WTC11 (cell line): ENCODE measurements around the gene TMEM115. TPM values are rescaled to one million over a fixed set of nuclear protein-coding genes. Genes with fewer than 3 reads are reported as not detected.

Experiments
- ATF1 ChIP-seq: sonication (generic); formaldehyde crosslinking; IDR thresholded peaks from 2 replicates; pipeline ENCODE4 v1.8.1; 2023; ENCODE audit warnings: mild to moderate bottlenecking, moderate library complexity, missing genetic modification reagents
- ATF6 ChIP-seq: sonication (generic); formaldehyde crosslinking; IDR thresholded peaks from 2 replicates; pipeline ENCODE4 v1.8.1; 2023; ENCODE audit warnings: mild to moderate bottlenecking, missing genetic modification reagents
- E2F4 ChIP-seq: sonication (generic); formaldehyde crosslinking; IDR thresholded peaks from 2 replicates; pipeline ENCODE4 v1.8.1; 2022; ENCODE audit warnings: low read depth, mild to moderate bottlenecking, moderate library complexity, missing genetic modification reagents, borderline replicate concordance
- EMX1 ChIP-seq: fragments of 250-450 bp; sonication (Bioruptor Pico); IDR thresholded peaks from 2 replicates; pipeline ENCODE4 v1.8.0; 2021; ENCODE audit warnings: mild to moderate bottlenecking
- ESRRA ChIP-seq: sonication (generic); formaldehyde crosslinking; IDR thresholded peaks from 2 replicates; pipeline ENCODE4 v1.8.1; 2022; ENCODE audit warnings: mild to moderate bottlenecking, missing genetic modification reagents, borderline replicate concordance
- FOXJ3 ChIP-seq: sonication (generic); formaldehyde crosslinking; IDR thresholded peaks from 2 replicates; pipeline ENCODE4 v1.9.0; 2021; ENCODE audit warnings: missing genetic modification reagents, mild to moderate bottlenecking, borderline replicate concordance
- GRHL2 ChIP-seq: fragments of 250-450 bp; sonication (Bioruptor Pico); IDR thresholded peaks from 2 replicates; pipeline ENCODE4 v1.8.0; 2022; ENCODE audit warnings: mild to moderate bottlenecking, moderate library complexity; ENCODE audit not compliant: insufficient replicate concordance, severe bottlenecking
- IRF2 ChIP-seq: sonication (generic); formaldehyde crosslinking; IDR thresholded peaks from 2 replicates; pipeline ENCODE4 v1.8.0; 2022; ENCODE audit warnings: low read depth, missing genetic modification reagents, borderline replicate concordance
- JAZF1 ChIP-seq: fragments of 250-450 bp; sonication (Bioruptor Pico); IDR thresholded peaks from 2 replicates; pipeline ENCODE4 v1.9.0; 2021; ENCODE audit warnings: moderate library complexity, mild to moderate bottlenecking, inconsistent platforms
- JUN ChIP-seq: sonication (generic); formaldehyde crosslinking; IDR thresholded peaks from 2 replicates; pipeline ENCODE4 v1.8.0; 2023; ENCODE audit warnings: mild to moderate bottlenecking, missing genetic modification reagents
- RORB ChIP-seq: fragments of 250-450 bp; sonication (Bioruptor Pico); IDR thresholded peaks from 2 replicates; pipeline ENCODE4 v1.9.0; 2021; ENCODE audit warnings: mild to moderate bottlenecking
- TCF7 ChIP-seq: sonication (generic); formaldehyde crosslinking; IDR thresholded peaks from 2 replicates; pipeline ENCODE4 v1.8.0; 2022; ENCODE audit warnings: mild to moderate bottlenecking, low read depth, missing genetic modification reagents, moderate library complexity
- TEAD1 ChIP-seq: sonication (generic); formaldehyde crosslinking; IDR thresholded peaks from 2 replicates; pipeline ENCODE4 v1.8.0; 2022; ENCODE audit warnings: mild to moderate bottlenecking, missing genetic modification reagents
- USF1 ChIP-seq: sonication (generic); formaldehyde crosslinking; IDR thresholded peaks from 2 replicates; pipeline ENCODE4 v1.8.0; 2022; ENCODE audit warnings: mild to moderate bottlenecking, missing genetic modification reagents
- ZBTB21 ChIP-seq: sonication (generic); formaldehyde crosslinking; IDR thresholded peaks from 2 replicates; pipeline ENCODE4 v1.8.1; 2023; ENCODE audit warnings: mild to moderate bottlenecking, missing genetic modification reagents, borderline replicate concordance
- ZNF219 ChIP-seq: sonication (generic); formaldehyde crosslinking; IDR thresholded peaks from 2 replicates; pipeline ENCODE4 v1.8.0; 2023; ENCODE audit warnings: missing genetic modification reagents, mild to moderate bottlenecking, borderline replicate concordance
- ZNF232 ChIP-seq: sonication (generic); formaldehyde crosslinking; IDR thresholded peaks from 2 replicates; pipeline ENCODE4 v1.8.0; 2022; ENCODE audit warnings: mild to moderate bottlenecking, missing genetic modification reagents
- ZNF317 ChIP-seq: sonication (generic); formaldehyde crosslinking; IDR thresholded peaks from 2 replicates; pipeline ENCODE4 v1.8.1; 2023; ENCODE audit warnings: low read depth, mild to moderate bottlenecking, moderate library complexity, missing genetic modification reagents, borderline replicate concordance
- ZSCAN18 ChIP-seq: fragments of 250-450 bp; sonication (Bioruptor Pico); IDR thresholded peaks from 2 replicates; pipeline ENCODE4 v2.1.2; 2022; ENCODE audit warnings: mild to moderate bottlenecking, moderate library complexity
- total RNA-seq: library from RNA; stranded (reverse); gene quantifications from 3 replicates; pipeline ENCODE4 v1.2.3, GENCODE V29; 2021
- TF ChIP-seq, protein P1 (sequence below): sonication (generic); formaldehyde crosslinking; IDR thresholded peaks from 2 replicates; pipeline ENCODE4 v1.8.0; 2023; ENCODE audit warnings: missing genetic modification reagents, mild to moderate bottlenecking, borderline replicate concordance
- TF ChIP-seq, protein P2 (sequence below): sonication (generic); formaldehyde crosslinking; IDR thresholded peaks from 2 replicates; pipeline ENCODE4 v1.8.1; 2023; ENCODE audit warnings: mild to moderate bottlenecking, missing genetic modification reagents, moderate library complexity
- TF ChIP-seq, protein P3 (sequence below): sonication (generic); formaldehyde crosslinking; IDR thresholded peaks from 2 replicates; pipeline ENCODE4 v1.8.0; 2023; ENCODE audit warnings: missing genetic modification reagents
- TF ChIP-seq, protein P4 (sequence below): sonication (generic); formaldehyde crosslinking; IDR thresholded peaks from 2 replicates; pipeline ENCODE4 v1.8.1; 2023; ENCODE audit warnings: mild to moderate bottlenecking, missing genetic modification reagents, borderline replicate concordance

Gene TMEM115
- total RNA-seq, 1 experiment from 2014 or later = 30.0 TPM

DNA sequence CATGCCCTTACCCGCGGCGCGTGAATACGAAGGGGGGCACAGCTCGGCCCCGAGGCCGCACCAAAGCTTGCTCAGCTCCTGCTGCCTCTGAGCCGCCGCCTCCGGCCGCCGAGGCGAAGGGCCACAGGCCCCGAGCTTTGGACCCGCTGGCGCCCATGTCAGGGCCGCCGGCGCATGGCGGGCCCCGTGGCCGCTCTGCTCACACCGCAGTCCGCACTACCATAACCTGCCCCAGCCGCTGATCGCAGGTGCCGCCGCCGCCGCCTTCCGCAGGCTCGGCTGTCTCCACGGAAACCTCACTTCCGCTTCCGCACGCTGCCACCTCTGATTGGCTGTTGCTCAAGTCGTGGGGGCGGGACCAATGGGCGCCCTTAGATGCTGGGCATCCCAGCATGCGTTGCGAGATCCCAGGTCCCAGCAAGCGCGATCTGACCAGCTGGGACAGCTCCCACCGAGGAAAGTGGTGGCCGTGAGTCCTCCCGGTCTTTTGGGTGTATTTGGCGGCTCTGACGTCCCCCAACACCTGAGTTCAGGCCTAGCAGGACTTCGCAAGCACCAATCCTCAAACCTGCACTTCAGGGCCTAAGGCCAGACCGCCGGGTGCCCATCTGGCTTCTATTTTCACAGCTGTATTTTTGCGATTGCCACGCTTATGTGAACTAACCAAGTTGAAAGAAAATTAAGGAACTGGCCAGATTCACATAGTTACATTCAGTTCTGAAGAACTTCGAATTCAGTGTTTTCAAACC is 31.2 kb downstream of the TMEM115 start, which contains the start of gene TUSC2 (continued):
- TF ChIP-seq JUN (CRISPR knock-in tag) = no peak
- 0 out of 2 replicates have a peak, but pooled peaks have one; percentile 50 for TF ChIP-seq ZNF232 (CRISPR knock-in tag)
- TF ChIP-seq FOXJ3 = no peak
- no peak for TF ChIP-seq ZNF219 (CRISPR knock-in tag)
- no peak for TF ChIP-seq GRHL2 (CRISPR knock-in tag)
- no peak for TF ChIP-seq TEAD1 (CRISPR knock-in tag)
- peak; percentile 78; the same call in 1 of the 2 replicates for TF ChIP-seq ZBTB21
- TF ChIP-seq, protein P1, sequence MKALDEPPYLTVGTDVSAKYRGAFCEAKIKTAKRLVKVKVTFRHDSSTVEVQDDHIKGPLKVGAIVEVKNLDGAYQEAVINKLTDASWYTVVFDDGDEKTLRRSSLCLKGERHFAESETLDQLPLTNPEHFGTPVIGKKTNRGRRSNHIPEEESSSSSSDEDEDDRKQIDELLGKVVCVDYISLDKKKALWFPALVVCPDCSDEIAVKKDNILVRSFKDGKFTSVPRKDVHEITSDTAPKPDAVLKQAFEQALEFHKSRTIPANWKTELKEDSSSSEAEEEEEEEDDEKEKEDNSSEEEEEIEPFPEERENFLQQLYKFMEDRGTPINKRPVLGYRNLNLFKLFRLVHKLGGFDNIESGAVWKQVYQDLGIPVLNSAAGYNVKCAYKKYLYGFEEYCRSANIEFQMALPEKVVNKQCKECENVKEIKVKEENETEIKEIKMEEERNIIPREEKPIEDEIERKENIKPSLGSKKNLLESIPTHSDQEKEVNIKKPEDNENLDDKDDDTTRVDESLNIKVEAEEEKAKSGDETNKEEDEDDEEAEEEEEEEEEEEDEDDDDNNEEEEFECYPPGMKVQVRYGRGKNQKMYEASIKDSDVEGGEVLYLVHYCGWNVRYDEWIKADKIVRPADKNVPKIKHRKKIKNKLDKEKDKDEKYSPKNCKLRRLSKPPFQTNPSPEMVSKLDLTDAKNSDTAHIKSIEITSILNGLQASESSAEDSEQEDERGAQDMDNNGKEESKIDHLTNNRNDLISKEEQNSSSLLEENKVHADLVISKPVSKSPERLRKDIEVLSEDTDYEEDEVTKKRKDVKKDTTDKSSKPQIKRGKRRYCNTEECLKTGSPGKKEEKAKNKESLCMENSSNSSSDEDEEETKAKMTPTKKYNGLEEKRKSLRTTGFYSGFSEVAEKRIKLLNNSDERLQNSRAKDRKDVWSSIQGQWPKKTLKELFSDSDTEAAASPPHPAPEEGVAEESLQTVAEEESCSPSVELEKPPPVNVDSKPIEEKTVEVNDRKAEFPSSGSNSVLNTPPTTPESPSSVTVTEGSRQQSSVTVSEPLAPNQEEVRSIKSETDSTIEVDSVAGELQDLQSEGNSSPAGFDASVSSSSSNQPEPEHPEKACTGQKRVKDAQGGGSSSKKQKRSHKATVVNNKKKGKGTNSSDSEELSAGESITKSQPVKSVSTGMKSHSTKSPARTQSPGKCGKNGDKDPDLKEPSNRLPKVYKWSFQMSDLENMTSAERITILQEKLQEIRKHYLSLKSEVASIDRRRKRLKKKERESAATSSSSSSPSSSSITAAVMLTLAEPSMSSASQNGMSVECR = no peak
- no peak for TF ChIP-seq ATF6 (CRISPR knock-in tag)
- no peak for TF ChIP-seq E2F4 (CRISPR knock-in tag)
- no peak for TF ChIP-seq JAZF1 (CRISPR knock-in tag)
- TF ChIP-seq, protein P2, sequence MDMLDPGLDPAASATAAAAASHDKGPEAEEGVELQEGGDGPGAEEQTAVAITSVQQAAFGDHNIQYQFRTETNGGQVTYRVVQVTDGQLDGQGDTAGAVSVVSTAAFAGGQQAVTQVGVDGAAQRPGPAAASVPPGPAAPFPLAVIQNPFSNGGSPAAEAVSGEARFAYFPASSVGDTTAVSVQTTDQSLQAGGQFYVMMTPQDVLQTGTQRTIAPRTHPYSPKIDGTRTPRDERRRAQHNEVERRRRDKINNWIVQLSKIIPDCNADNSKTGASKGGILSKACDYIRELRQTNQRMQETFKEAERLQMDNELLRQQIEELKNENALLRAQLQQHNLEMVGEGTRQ (CRISPR knock-in tag) = no peak
- no peak for TF ChIP-seq ZNF317 (CRISPR knock-in tag)
- TF ChIP-seq TCF7 = no peak
- no peak for TF ChIP-seq ESRRA (CRISPR knock-in tag)
- no peak for TF ChIP-seq RORB (CRISPR knock-in tag)
- TF ChIP-seq, protein P3, sequence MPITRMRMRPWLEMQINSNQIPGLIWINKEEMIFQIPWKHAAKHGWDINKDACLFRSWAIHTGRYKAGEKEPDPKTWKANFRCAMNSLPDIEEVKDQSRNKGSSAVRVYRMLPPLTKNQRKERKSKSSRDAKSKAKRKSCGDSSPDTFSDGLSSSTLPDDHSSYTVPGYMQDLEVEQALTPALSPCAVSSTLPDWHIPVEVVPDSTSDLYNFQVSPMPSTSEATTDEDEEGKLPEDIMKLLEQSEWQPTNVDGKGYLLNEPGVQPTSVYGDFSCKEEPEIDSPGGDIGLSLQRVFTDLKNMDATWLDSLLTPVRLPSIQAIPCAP = no peak
- TF ChIP-seq, protein P4, sequence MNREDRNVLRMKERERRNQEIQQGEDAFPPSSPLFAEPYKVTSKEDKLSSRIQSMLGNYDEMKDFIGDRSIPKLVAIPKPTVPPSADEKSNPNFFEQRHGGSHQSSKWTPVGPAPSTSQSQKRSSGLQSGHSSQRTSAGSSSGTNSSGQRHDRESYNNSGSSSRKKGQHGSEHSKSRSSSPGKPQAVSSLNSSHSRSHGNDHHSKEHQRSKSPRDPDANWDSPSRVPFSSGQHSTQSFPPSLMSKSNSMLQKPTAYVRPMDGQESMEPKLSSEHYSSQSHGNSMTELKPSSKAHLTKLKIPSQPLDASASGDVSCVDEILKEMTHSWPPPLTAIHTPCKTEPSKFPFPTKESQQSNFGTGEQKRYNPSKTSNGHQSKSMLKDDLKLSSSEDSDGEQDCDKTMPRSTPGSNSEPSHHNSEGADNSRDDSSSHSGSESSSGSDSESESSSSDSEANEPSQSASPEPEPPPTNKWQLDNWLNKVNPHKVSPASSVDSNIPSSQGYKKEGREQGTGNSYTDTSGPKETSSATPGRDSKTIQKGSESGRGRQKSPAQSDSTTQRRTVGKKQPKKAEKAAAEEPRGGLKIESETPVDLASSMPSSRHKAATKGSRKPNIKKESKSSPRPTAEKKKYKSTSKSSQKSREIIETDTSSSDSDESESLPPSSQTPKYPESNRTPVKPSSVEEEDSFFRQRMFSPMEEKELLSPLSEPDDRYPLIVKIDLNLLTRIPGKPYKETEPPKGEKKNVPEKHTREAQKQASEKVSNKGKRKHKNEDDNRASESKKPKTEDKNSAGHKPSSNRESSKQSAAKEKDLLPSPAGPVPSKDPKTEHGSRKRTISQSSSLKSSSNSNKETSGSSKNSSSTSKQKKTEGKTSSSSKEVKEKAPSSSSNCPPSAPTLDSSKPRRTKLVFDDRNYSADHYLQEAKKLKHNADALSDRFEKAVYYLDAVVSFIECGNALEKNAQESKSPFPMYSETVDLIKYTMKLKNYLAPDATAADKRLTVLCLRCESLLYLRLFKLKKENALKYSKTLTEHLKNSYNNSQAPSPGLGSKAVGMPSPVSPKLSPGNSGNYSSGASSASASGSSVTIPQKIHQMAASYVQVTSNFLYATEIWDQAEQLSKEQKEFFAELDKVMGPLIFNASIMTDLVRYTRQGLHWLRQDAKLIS (CRISPR knock-in tag) = no peak
- TF ChIP-seq IRF2 = no peak
- TF ChIP-seq EMX1 (CRISPR knock-in tag) = no peak
- 0 out of 2 replicates have a peak, but pooled peaks have one; percentile 16 for TF ChIP-seq USF1 (CRISPR knock-in tag)
- no peak for TF ChIP-seq ATF1 (CRISPR knock-in tag)
- no peak for TF ChIP-seq ZSCAN18
